Cortex of kidney (tissue), 1 donor: Measurements from ENCODE around the gene SIRT6.
"Not testable (repeated sequence)": the region's sequence is repeated elsewhere in the genome, so short reads cannot be mapped to it uniquely, and the experiment has no call there.

Experiments used
- DNase-seq: peaks from one replicate; lab custom pipeline; 2025; lab: John Stamatoyannopoulos, UW

The SIRT6 gene

GRCh38 chr19:4130744-4131438 lies 51.5 kb downstream of the SIRT6 start:
- no peak for DNase-seq

GRCh38 chr19:4129050-4129449 lies 53.3 kb downstream of the SIRT6 start:
- DNase-seq, result not testable (repeated sequence)

GRCh38 chr19:4127322-4127721 lies 55.0 kb downstream of the SIRT6 start:
- DNase-seq, result not testable (repeated sequence)

- no peak for DNase-seq
These were observed 57.7 kb downstream of the SIRT6 start for GRCh38 chr19:4124638-4125037.
